Thyroid gland (tissue), 4 donors: ENCODE data around the gene TRIM72.

Source experiments
- POLR2A ChIP-seq, 2 donors: fragments of 450-650 bp; IDR thresholded peaks; one replicate each; pipeline ENCODE4 v1.6.1; 2017; ENCODE audit warnings: antibody characterized with exemption in 2 of 2, mild to moderate bottlenecking in 2 of 2, moderate library complexity in 1 of 2
- TF ChIP-seq, protein P1 (sequence below), 6 experiments: fragments of 200-600 bp in 3 of 6; fragments of 450-650 bp in 3 of 6; sonication (generic) in 3 of 6; IDR thresholded peaks; one replicate each; pipeline ENCODE4 v1.5.1; 2016 to 2019; ENCODE audit warnings: antibody characterized with exemption in 6 of 6, mild to moderate bottlenecking in 2 of 6, inconsistent platforms in 1 of 6, moderate library complexity in 1 of 6

DNA sequence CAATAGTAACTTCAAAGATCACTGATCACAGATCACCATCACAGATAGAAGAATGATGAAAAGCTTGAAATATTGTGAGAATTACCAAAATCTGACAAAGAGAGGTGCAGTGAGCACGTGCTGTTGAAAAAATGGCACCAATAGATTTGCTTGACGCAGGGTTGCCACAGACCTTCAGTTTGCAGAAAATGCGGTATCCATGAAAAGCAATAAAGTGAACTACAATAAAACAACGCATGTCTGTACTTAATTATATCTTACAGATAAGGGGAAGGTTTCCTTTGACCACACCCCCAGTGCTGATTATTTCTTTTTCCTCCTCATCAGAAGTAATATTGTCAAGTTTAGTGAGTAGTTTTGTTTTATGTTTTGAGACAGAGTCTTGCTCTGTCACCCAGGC lies 24.1 kb downstream of the TRIM72 start:
- TF ChIP-seq POLR2A (IDR thresholded peaks at IDR 0.05): no peak
- TF ChIP-seq, protein P1, sequence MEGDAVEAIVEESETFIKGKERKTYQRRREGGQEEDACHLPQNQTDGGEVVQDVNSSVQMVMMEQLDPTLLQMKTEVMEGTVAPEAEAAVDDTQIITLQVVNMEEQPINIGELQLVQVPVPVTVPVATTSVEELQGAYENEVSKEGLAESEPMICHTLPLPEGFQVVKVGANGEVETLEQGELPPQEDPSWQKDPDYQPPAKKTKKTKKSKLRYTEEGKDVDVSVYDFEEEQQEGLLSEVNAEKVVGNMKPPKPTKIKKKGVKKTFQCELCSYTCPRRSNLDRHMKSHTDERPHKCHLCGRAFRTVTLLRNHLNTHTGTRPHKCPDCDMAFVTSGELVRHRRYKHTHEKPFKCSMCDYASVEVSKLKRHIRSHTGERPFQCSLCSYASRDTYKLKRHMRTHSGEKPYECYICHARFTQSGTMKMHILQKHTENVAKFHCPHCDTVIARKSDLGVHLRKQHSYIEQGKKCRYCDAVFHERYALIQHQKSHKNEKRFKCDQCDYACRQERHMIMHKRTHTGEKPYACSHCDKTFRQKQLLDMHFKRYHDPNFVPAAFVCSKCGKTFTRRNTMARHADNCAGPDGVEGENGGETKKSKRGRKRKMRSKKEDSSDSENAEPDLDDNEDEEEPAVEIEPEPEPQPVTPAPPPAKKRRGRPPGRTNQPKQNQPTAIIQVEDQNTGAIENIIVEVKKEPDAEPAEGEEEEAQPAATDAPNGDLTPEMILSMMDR (IDR thresholded peaks at IDR 0.05): no peak
